ENCODE data around the gene LARGE1.

DNA sequence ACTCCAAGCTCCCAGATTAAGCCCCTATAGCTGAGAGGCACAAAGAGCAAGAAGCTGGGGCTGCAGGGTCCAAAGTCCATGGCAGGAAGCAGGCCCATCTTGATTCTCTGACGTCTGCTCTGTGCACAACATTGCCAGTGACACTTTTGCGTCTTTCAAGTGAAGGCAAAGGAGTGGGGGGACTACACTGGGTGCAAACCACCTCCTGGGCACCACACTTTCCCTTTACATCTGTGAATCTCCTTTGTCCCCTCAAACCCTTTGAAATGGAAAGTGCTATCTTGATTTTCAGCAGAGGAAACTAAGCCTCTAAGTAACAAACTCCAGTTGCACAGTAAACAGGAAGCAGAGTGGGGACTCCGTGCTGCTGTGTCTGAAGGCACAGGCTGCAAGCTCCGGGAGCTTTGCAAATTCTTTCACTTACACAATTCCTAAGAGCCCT is 428.0 kb downstream of the LARGE1 start:
- TF ChIP-seq, protein P1, sequence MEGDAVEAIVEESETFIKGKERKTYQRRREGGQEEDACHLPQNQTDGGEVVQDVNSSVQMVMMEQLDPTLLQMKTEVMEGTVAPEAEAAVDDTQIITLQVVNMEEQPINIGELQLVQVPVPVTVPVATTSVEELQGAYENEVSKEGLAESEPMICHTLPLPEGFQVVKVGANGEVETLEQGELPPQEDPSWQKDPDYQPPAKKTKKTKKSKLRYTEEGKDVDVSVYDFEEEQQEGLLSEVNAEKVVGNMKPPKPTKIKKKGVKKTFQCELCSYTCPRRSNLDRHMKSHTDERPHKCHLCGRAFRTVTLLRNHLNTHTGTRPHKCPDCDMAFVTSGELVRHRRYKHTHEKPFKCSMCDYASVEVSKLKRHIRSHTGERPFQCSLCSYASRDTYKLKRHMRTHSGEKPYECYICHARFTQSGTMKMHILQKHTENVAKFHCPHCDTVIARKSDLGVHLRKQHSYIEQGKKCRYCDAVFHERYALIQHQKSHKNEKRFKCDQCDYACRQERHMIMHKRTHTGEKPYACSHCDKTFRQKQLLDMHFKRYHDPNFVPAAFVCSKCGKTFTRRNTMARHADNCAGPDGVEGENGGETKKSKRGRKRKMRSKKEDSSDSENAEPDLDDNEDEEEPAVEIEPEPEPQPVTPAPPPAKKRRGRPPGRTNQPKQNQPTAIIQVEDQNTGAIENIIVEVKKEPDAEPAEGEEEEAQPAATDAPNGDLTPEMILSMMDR (IDR thresholded peaks at IDR 0.05; ENCODE audit: borderline replicate concordance, extremely low read depth, low read length, poor library complexity, severe bottlenecking), result no peak
- no peak for TF ChIP-seq EZH2 (IDR thresholded peaks at IDR 0.05; ENCODE audit: borderline replicate concordance, low read depth, low read length, severe bottlenecking)

All from DND-41 (cell line).